Epithelial cell of proximal tubule (primary cell): Measurements from ENCODE around the gene OSBPL1A. TPM values are rescaled to one million over a fixed set of nuclear protein-coding genes. Genes with fewer than 3 reads are reported as not detected.
"Not testable (repeated sequence)": the region's sequence is repeated elsewhere in the genome, so short reads cannot be mapped to it uniquely, and the experiment has no call there.

Source experiments
- DNase-seq: peaks from one replicate; pipeline ENCODE4 v3.0.0-alpha.2; 2011; ENCODE audit warnings: low read depth
- H3K4me3 ChIP-seq: 2 replicates; pipeline ENCODE4 v1.5.1; 2011; ENCODE audit warnings: low read depth, mild to moderate bottlenecking, low read length
- total RNA-seq: library from RNA; depleted of rRNA; stranded (reverse); fragments of >200 nt; gene quantifications from 2 replicates; pipeline ENCODE4 v1.2.3, GENCODE V29; 2015
- TF ChIP-seq, protein P1 (sequence below): conservative IDR thresholded peaks from 2 replicates; pipeline ENCODE4 v1.5.1; 2012; ENCODE audit warnings: low read depth, mild to moderate bottlenecking, low read length

Gene OSBPL1A
- total RNA-seq, 1 donor from 2014 or later, result 24.7 TPM

- no peak overlapping the region for H3K4me3 ChIP-seq
- no peak for DNase-seq
- TF ChIP-seq, protein P1, sequence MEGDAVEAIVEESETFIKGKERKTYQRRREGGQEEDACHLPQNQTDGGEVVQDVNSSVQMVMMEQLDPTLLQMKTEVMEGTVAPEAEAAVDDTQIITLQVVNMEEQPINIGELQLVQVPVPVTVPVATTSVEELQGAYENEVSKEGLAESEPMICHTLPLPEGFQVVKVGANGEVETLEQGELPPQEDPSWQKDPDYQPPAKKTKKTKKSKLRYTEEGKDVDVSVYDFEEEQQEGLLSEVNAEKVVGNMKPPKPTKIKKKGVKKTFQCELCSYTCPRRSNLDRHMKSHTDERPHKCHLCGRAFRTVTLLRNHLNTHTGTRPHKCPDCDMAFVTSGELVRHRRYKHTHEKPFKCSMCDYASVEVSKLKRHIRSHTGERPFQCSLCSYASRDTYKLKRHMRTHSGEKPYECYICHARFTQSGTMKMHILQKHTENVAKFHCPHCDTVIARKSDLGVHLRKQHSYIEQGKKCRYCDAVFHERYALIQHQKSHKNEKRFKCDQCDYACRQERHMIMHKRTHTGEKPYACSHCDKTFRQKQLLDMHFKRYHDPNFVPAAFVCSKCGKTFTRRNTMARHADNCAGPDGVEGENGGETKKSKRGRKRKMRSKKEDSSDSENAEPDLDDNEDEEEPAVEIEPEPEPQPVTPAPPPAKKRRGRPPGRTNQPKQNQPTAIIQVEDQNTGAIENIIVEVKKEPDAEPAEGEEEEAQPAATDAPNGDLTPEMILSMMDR, result no peak
Observed at GRCh38 chr18:24153397-24153796, 244.2 kb downstream of the OSBPL1A start.

DNA sequence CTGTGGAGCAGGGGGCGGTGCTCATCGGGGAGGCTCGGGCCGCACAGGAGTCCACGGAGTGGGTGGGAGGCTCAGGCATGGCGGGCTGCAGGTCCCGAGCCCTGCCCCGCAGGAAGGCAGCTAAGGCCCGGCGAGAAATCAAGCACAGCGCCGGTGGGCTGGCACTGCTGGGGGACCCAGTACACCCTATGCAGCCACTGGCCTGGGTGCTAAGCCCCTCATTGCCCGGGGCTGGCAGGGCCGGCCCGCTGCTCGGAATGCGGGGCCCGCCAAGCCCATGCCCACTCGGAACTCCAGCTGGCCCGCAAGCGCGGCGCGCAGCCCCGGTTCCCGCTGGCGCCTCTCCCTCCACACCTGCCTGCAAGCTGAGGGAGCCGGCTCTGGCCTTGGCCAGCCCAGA, 248.0 kb downstream of the OSBPL1A start:
- DNase-seq, H3K4me3 ChIP-seq: not testable (repeated sequence)

DNA sequence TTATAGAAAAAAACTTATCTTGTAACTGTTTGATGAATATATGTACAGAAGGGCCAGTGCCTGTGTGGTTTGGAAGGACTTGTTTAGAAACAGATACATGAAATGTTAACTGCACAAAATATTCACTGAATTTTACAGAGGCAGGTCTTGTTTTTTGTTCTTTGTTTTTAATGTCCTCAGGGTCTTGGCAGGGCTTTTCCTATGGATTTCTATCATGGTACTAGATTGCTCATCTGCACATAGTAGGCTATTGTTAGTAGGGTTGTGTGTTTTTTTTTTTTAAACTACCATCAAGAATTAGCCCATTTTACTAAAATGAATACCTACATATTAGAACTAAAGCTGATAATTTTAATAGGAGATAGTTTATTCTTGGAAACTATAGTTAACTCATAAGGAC, 255.2 kb downstream of the OSBPL1A start:
- DNase-seq, result no peak
- TF ChIP-seq, protein P1, result no peak
- H3K4me3 ChIP-seq, result no peak overlapping the region

DNA sequence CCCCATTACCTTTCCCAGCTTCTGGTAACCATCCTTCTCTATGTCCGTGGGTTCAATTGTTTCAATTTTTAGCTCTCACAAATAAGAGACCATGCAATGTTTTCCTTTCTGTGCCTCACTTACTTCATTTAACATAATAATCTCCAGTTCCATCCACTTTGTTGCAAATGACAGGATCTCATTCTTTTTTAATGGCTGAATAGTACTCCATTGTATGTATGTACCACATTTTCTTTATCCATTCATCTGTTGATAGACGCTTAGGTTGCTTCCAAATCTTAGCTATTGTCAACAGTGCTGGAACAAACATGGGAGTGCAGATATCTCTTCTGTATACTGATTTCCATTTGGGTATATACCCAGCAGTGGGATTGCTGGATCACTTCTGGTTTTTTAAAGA, 256.9 kb downstream of the OSBPL1A start:
- H3K4me3 ChIP-seq, result no peak overlapping the region
- TF ChIP-seq, protein P1, result no peak
- no peak for DNase-seq

GRCh38 chr18:24138789-24139616, 258.6 kb downstream of the OSBPL1A start, which contains the start of gene CABYR:
TSS of gene CABYR (plus strand) at chr18:24139062. CDS start at chr18:24143115, 4,053 bp downstream.
- DNase-seq, result peak; percentile 12
- TF ChIP-seq, protein P1, result no peak
- H3K4me3 ChIP-seq, result peak within 1 kb of the TSS; percentile 67

DNA sequence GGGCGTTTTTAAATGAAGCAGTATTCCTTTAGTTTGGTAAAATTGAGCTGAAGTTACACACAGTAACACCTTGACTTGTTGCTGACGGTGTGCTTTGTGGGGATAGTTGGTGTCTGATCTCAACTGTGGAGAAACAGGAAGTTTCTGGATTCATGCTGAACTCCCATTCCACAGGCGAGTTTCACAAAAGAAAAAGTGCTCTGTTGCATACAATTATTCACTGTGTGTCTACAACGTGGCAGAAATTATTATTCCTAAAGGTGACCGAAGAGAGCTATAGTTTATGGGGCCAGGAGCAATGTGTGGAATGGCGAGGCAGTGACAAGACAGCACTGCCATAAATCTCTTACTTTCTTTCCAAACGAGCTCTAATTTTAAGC, 259.2 kb downstream of the OSBPL1A start:
- no peak for DNase-seq
- TF ChIP-seq, protein P1, result no peak
- peak overlapping the region; percentile 67 for H3K4me3 ChIP-seq

DNA sequence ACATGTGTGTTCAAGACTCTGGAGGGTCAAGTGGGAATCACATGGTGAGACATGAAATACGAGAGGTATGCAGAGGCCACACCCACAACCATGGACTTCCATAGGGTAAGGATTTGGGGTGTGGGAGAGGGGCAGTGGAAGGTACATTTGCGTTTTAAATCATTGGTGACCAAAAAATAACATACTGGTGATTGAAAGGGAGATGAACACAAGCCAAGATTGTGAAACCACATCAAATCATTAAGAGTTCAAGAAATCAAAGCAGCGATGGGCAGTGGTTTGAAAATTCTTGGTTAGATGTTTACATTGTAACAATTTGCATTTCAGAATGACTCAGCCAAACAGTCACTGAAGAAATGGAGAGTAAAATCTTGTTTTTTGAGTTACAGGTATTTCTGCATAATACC, 260.7 kb downstream of the OSBPL1A start:
- DNase-seq, result no peak
- TF ChIP-seq, protein P1, result no peak

More for the DNA sequence above, 260.7 kb downstream of the OSBPL1A start:
- no peak overlapping the region for H3K4me3 ChIP-seq
